Right forelimb (tissue), 1 donor: ENCODE data around the gene LGALS1.

Experiments
- DNase-seq: peaks from one replicate; pipeline ENCODE4 v3.0.0-alpha.2; 2018

The LGALS1 gene

GRCh38 chr22:37728620-37729019 lies 53.2 kb downstream of the LGALS1 start:
- no peak for DNase-seq
